Measurements from ENCODE around the gene VAX1.
"Not testable (repeated sequence)": the region's sequence is repeated elsewhere in the genome, so short reads cannot be mapped to it uniquely, and the experiment has no call there.

Gene VAX1

GRCh38 chr10:117130346-117130745 is 7.7 kb downstream of the VAX1 start:
- no peak overlapping the region for H3K9ac ChIP-seq (ENCODE audit: low read length in 5 of 5)
- peaks cover 0 to 38% (median 37%) of the 10 kb centered on the region in 5 donors for H3K4me1 ChIP-seq (ENCODE audit: control insufficient read depth in 5 of 5, insufficient read depth in 5 of 5, low read length in 5 of 5)
- no peak overlapping the region for H3K4me3 ChIP-seq (ENCODE audit: low read depth in 1 of 5, low read length in 5 of 5)
- H3K36me3 ChIP-seq (ENCODE audit: control insufficient read depth in 5 of 5, insufficient read depth in 5 of 5, low read length in 5 of 5) = no peaks in the 10 kb centered on the region
- no peak overlapping the region for H3K27ac ChIP-seq (ENCODE audit: low read depth, low read length)
- no peaks in the 10 kb centered on the region for H3K9me3 ChIP-seq (ENCODE audit: control insufficient read depth in 5 of 5, low read length in 5 of 5)
- peaks cover 53 to 70% (median 59%) of the 10 kb centered on the region in 5 donors for H3K27me3 ChIP-seq (ENCODE audit: control insufficient read depth in 5 of 5, insufficient read depth in 4 of 5, low read length in 5 of 5)

DNA sequence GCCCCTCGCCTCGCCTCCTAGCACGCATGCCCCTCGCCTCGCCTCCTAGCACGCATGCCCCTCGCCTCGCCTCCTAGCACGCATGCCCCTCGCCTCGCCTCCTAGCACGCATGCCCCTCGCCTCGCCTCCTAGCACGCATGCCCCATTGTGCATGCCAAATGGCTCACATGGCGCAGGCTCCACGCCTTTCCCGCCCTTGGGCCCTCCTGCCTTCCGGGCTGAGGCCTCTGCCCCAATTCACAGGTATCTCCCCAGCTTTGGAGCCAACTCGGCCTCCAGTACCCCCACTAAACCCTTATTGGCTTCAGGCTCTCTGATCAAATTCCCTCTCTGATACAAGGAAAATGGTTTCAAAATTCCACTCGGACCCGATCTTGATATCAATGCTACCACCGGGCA is 11.4 kb downstream of the VAX1 start:
- H3K27me3 ChIP-seq (ENCODE audit: control insufficient read depth in 5 of 5, insufficient read depth in 4 of 5, low read length in 5 of 5) = peaks cover 30 to 39% (median 33%) of the 10 kb centered on the region in 5 donors
- H3K4me3 ChIP-seq (ENCODE audit: low read depth in 1 of 5, low read length in 5 of 5); H3K36me3 ChIP-seq (ENCODE audit: control insufficient read depth in 5 of 5, insufficient read depth in 5 of 5, low read length in 5 of 5): not testable (repeated sequence)

GRCh38 chr10:117126034-117126433 is 12.0 kb downstream of the VAX1 start:
- H3K27me3 ChIP-seq (ENCODE audit: control insufficient read depth in 5 of 5, insufficient read depth in 4 of 5, low read length in 5 of 5) = peaks cover 24 to 33% (median 28%) of the 10 kb centered on the region in 5 donors
- H3K4me1 ChIP-seq (ENCODE audit: control insufficient read depth in 5 of 5, insufficient read depth in 5 of 5, low read length in 5 of 5) = peaks cover 0 to 2% (median 2%) of the 10 kb centered on the region in 5 donors
- H3K9me3 ChIP-seq (ENCODE audit: control insufficient read depth in 5 of 5, low read length in 5 of 5) = no peaks in the 10 kb centered on the region
- H3K36me3 ChIP-seq (ENCODE audit: control insufficient read depth in 5 of 5, insufficient read depth in 5 of 5, low read length in 5 of 5) = no peaks in the 10 kb centered on the region
- no peak overlapping the region for H3K27ac ChIP-seq (ENCODE audit: low read depth, low read length)
- no peak overlapping the region for H3K4me3 ChIP-seq (ENCODE audit: low read depth in 1 of 5, low read length in 5 of 5)
- H3K9ac ChIP-seq (ENCODE audit: low read length in 5 of 5) = no peak overlapping the region

More for the DNA sequence above, 11.4 kb downstream of the VAX1 start:
- H3K9me3 ChIP-seq (ENCODE audit: control insufficient read depth in 5 of 5, low read length in 5 of 5); H3K4me1 ChIP-seq (ENCODE audit: control insufficient read depth in 5 of 5, insufficient read depth in 5 of 5, low read length in 5 of 5); H3K27ac ChIP-seq (ENCODE audit: low read depth, low read length); H3K9ac ChIP-seq (ENCODE audit: low read length in 5 of 5): not testable (repeated sequence)

DNA sequence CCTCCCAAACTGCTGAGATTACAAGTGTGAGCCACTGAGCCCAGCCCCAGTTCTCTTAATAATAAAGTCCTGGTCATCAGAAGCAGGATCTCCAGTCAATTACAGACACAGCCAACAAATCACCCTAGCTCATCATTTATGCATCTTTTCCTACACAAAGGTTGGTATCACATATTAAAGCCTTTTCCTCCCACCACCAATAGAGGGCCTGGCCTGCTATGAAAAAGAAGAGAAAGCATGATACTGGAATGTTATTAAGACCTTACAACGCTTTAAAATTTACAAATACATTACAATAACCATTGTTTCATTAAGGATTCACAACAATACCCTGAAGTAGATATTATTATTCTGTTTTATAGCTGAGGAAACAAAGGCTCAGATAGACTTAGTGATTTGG is 25.9 kb downstream of the VAX1 start:
- Histone ChIP-seq H3K4me1 (ENCODE audit: control insufficient read depth in 5 of 5, insufficient read depth in 5 of 5, low read length in 5 of 5) (no peaks in the 10 kb centered on the region), H3K27ac (ENCODE audit: low read depth, low read length) (no peak overlapping the region), H3K9me3 (ENCODE audit: control insufficient read depth in 5 of 5, low read length in 5 of 5) (no peaks in the 10 kb centered on the region), H3K9ac (ENCODE audit: low read length in 5 of 5) (no peak overlapping the region), H3K27me3 (ENCODE audit: control insufficient read depth in 5 of 5, insufficient read depth in 4 of 5, low read length in 5 of 5) (peaks cover 0 to 6% (median 3%) of the 10 kb centered on the region in 5 donors), H3K4me3 (ENCODE audit: low read depth in 1 of 5, low read length in 5 of 5) (no peak overlapping the region), H3K36me3 (ENCODE audit: control insufficient read depth in 5 of 5, insufficient read depth in 5 of 5, low read length in 5 of 5) (no peaks in the 10 kb centered on the region)

- Histone ChIP-seq H3K4me1 (ENCODE audit: control insufficient read depth in 5 of 5, insufficient read depth in 5 of 5, low read length in 5 of 5) (no peaks in the 10 kb centered on the region), H3K9me3 (ENCODE audit: control insufficient read depth in 5 of 5, low read length in 5 of 5) (no peaks in the 10 kb centered on the region), H3K27ac (ENCODE audit: low read depth, low read length) (no peak overlapping the region), H3K9ac (ENCODE audit: low read length in 5 of 5) (no peak overlapping the region), H3K4me3 (ENCODE audit: low read depth in 1 of 5, low read length in 5 of 5) (no peak overlapping the region), H3K27me3 (ENCODE audit: control insufficient read depth in 5 of 5, insufficient read depth in 4 of 5, low read length in 5 of 5) (no peaks in the 10 kb centered on the region), H3K36me3 (ENCODE audit: control insufficient read depth in 5 of 5, insufficient read depth in 5 of 5, low read length in 5 of 5) (no peaks in the 10 kb centered on the region)
Observed at GRCh38 chr10:117107238-117107637, 30.8 kb downstream of the VAX1 start.

GRCh38 chr10:117096599-117097201 is 41.4 kb downstream of the VAX1 start:
- Histone ChIP-seq H3K9ac (ENCODE audit: low read length in 5 of 5) (no peak overlapping the region), H3K4me3 (ENCODE audit: low read depth in 1 of 5, low read length in 5 of 5) (no peak overlapping the region), H3K9me3 (ENCODE audit: control insufficient read depth in 5 of 5, low read length in 5 of 5) (no peaks in the 10 kb centered on the region), H3K27me3 (ENCODE audit: control insufficient read depth in 5 of 5, insufficient read depth in 4 of 5, low read length in 5 of 5) (peaks cover 0 to 4% (median 0%) of the 10 kb centered on the region in 5 donors), H3K36me3 (ENCODE audit: control insufficient read depth in 5 of 5, insufficient read depth in 5 of 5, low read length in 5 of 5) (no peaks in the 10 kb centered on the region), H3K4me1 (ENCODE audit: control insufficient read depth in 5 of 5, insufficient read depth in 5 of 5, low read length in 5 of 5) (no peaks in the 10 kb centered on the region), H3K27ac (ENCODE audit: low read depth, low read length) (no peak overlapping the region)

- no peak overlapping the region for H3K9ac ChIP-seq (ENCODE audit: low read length in 5 of 5)
- H3K4me3 ChIP-seq (ENCODE audit: low read depth in 1 of 5, low read length in 5 of 5) = no peak overlapping the region
- H3K27me3 ChIP-seq (ENCODE audit: control insufficient read depth in 5 of 5, insufficient read depth in 4 of 5, low read length in 5 of 5) = peaks cover 0 to 4% (median 0%) of the 10 kb centered on the region in 5 donors
- H3K9me3 ChIP-seq (ENCODE audit: control insufficient read depth in 5 of 5, low read length in 5 of 5) = no peaks in the 10 kb centered on the region
- no peak overlapping the region for H3K27ac ChIP-seq (ENCODE audit: low read depth, low read length)
- no peaks in the 10 kb centered on the region for H3K4me1 ChIP-seq (ENCODE audit: control insufficient read depth in 5 of 5, insufficient read depth in 5 of 5, low read length in 5 of 5)
- no peaks in the 10 kb centered on the region for H3K36me3 ChIP-seq (ENCODE audit: control insufficient read depth in 5 of 5, insufficient read depth in 5 of 5, low read length in 5 of 5)
Observed at GRCh38 chr10:117094856-117095255, 43.2 kb downstream of the VAX1 start.

DNA sequence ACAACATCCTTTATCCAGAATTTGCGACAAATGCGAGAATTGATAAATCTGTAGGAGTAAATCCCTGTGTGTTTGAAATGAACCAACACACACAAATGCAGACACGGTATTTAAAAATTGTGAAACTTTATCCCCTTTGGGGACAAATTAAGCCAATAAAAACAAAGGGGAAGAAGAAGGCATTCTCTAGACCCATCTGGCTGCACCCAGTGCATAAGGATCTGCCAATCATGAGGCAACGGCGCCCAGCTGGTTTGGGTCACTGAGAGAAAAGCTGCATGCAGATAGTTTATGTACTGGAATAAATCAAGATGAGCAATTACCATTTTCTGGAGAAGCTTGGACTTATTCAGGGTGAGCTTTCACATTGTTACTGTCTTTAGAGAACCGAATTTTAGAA is 45.7 kb downstream of the VAX1 start:
- Histone ChIP-seq H3K27ac (ENCODE audit: low read depth, low read length) (no peak overlapping the region), H3K9ac (ENCODE audit: low read length in 5 of 5) (no peak overlapping the region)

DNA sequence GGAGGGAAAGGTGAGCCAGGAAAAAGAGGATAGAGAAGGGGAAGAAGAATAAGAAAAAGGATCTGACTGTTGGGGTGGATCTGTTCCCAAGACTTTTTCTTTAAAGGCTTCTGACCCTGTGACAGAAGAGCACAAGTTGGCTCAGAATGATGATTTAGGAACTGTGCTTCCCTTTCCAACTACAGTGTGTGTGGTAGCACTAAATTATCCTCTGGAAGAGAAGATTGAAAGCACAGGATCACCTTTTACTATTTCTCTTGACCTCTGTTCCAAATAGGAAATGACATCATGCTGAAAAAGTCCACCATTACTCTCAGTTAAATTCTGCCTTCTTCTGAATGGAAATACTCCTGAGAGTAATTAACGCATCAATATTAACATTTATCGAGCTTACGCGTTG is 47.2 kb downstream of the VAX1 start:
- H3K4me3 ChIP-seq (ENCODE audit: low read depth in 1 of 5, low read length in 5 of 5) = no peak overlapping the region
- H3K9ac ChIP-seq (ENCODE audit: low read length in 5 of 5) = no peak overlapping the region
- no peak overlapping the region for H3K27ac ChIP-seq (ENCODE audit: low read depth, low read length)
- H3K9me3 ChIP-seq (ENCODE audit: control insufficient read depth in 5 of 5, low read length in 5 of 5) = no peaks in the 10 kb centered on the region
- H3K27me3 ChIP-seq (ENCODE audit: control insufficient read depth in 5 of 5, insufficient read depth in 4 of 5, low read length in 5 of 5) = peaks cover 0 to 4% (median 0%) of the 10 kb centered on the region in 5 donors
- no peaks in the 10 kb centered on the region for H3K4me1 ChIP-seq (ENCODE audit: control insufficient read depth in 5 of 5, insufficient read depth in 5 of 5, low read length in 5 of 5)
- H3K36me3 ChIP-seq (ENCODE audit: control insufficient read depth in 5 of 5, insufficient read depth in 5 of 5, low read length in 5 of 5) = no peaks in the 10 kb centered on the region

More for the DNA sequence above, 45.7 kb downstream of the VAX1 start:
- H3K27me3 ChIP-seq (ENCODE audit: control insufficient read depth in 5 of 5, insufficient read depth in 4 of 5, low read length in 5 of 5) = peaks cover 0 to 4% (median 0%) of the 10 kb centered on the region in 5 donors
- H3K4me1 ChIP-seq (ENCODE audit: control insufficient read depth in 5 of 5, insufficient read depth in 5 of 5, low read length in 5 of 5) = no peaks in the 10 kb centered on the region
- H3K9me3 ChIP-seq (ENCODE audit: control insufficient read depth in 5 of 5, low read length in 5 of 5) = no peaks in the 10 kb centered on the region
- H3K36me3 ChIP-seq (ENCODE audit: control insufficient read depth in 5 of 5, insufficient read depth in 5 of 5, low read length in 5 of 5) = no peaks in the 10 kb centered on the region
- H3K4me3 ChIP-seq (ENCODE audit: low read depth in 1 of 5, low read length in 5 of 5) = no peak overlapping the region

GRCh38 chr10:117087521-117087920 is 50.5 kb downstream of the VAX1 start:
- no peak overlapping the region for H3K9ac ChIP-seq (ENCODE audit: low read length in 5 of 5)
- H3K27ac ChIP-seq (ENCODE audit: low read depth, low read length) = no peak overlapping the region
- no peak overlapping the region for H3K4me3 ChIP-seq (ENCODE audit: low read depth in 1 of 5, low read length in 5 of 5)
- H3K36me3 ChIP-seq (ENCODE audit: control insufficient read depth in 5 of 5, insufficient read depth in 5 of 5, low read length in 5 of 5) = no peaks in the 10 kb centered on the region
- H3K27me3 ChIP-seq (ENCODE audit: control insufficient read depth in 5 of 5, insufficient read depth in 4 of 5, low read length in 5 of 5) = no peaks in the 10 kb centered on the region
- no peaks in the 10 kb centered on the region for H3K4me1 ChIP-seq (ENCODE audit: control insufficient read depth in 5 of 5, insufficient read depth in 5 of 5, low read length in 5 of 5)
- peaks cover 0 to 3% (median 0%) of the 10 kb centered on the region in 5 donors for H3K9me3 ChIP-seq (ENCODE audit: control insufficient read depth in 5 of 5, low read length in 5 of 5)

All from subcutaneous abdominal adipose tissue (tissue), 5 donors.